Hypothalamus (tissue), 51 donors: ENCODE results near the gene OR5AN1.
"Not testable (repeated sequence)": the region's sequence is repeated elsewhere in the genome, so short reads cannot be mapped to it uniquely, and the experiment has no call there.

ENCODE experiments used
- DNase-seq, 51 donors: peaks; one replicate each; lab custom pipeline; 2025; lab: John Stamatoyannopoulos, UW

Gene OR5AN1

GRCh38 chr11:59358595-59358994 lies at the start of gene OR5AN1:
TSS of gene OR5AN1 (plus strand) at chr11:59358895. CDS start at chr11:59364459, 5,564 bp downstream.
- no peak for DNase-seq

- DNase-seq = no peak
Measured at GRCh38 chr11:59335001-59335400, 23.7 kb upstream of the OR5AN1 start.

- DNase-seq = no peak
Measured at GRCh38 chr11:59336176-59336575, 22.5 kb upstream of the OR5AN1 start.

- no peak for DNase-seq
Measured at GRCh38 chr11:59336931-59337330, 21.8 kb upstream of the OR5AN1 start.

GRCh38 chr11:59349657-59350056 lies 9.0 kb upstream of the OR5AN1 start:
- DNase-seq = not testable (repeated sequence)

- DNase-seq = no peak
Measured at GRCh38 chr11:59355226-59355625, 3.5 kb upstream of the OR5AN1 start.

- DNase-seq = no peak
Measured at GRCh38 chr11:59356561-59356960, 2.1 kb upstream of the OR5AN1 start.

GRCh38 chr11:59358020-59358419 lies 675 bp upstream of the OR5AN1 start:
- DNase-seq = no peak

GRCh38 chr11:59365232-59366018 lies 6.7 kb downstream of the OR5AN1 start:
- no peak for DNase-seq

GRCh38 chr11:59368238-59369022 lies 9.7 kb downstream of the OR5AN1 start:
- DNase-seq = no peak

- DNase-seq = not testable (repeated sequence)
Measured at GRCh38 chr11:59372324-59372723, 13.6 kb downstream of the OR5AN1 start.

GRCh38 chr11:59380263-59381059 lies 21.8 kb downstream of the OR5AN1 start:
- DNase-seq = no peak

GRCh38 chr11:59394186-59394585 lies 35.5 kb downstream of the OR5AN1 start:
- DNase-seq = no peak

GRCh38 chr11:59400461-59401261 lies 42.0 kb downstream of the OR5AN1 start:
- DNase-seq = no peak

GRCh38 chr11:59401262-59401552 lies 42.5 kb downstream of the OR5AN1 start:
- DNase-seq = no peak

GRCh38 chr11:59403546-59403945 lies 44.9 kb downstream of the OR5AN1 start:
- no peak for DNase-seq

- no peak for DNase-seq
Measured at GRCh38 chr11:59413646-59414045, 55.0 kb downstream of the OR5AN1 start.

GRCh38 chr11:59415111-59415510 lies 56.4 kb downstream of the OR5AN1 start:
- DNase-seq = no peak

GRCh38 chr11:59416613-59417012 lies 57.9 kb downstream of the OR5AN1 start:
- DNase-seq = peak in 1 of 51 donors; percentile 2

GRCh38 chr11:59417023-59417422 lies 58.3 kb downstream of the OR5AN1 start:
- DNase-seq = no peak
